Activated CD8-positive, alpha-beta memory T cell treated with anti-CD3 and anti-CD28 coated beads for 36 hours (primary cell): ENCODE results near the gene MSX1. TPM values are rescaled to one million over a fixed set of nuclear protein-coding genes. Genes with fewer than 3 reads are reported as not detected.

ENCODE experiments used
- CTCF ChIA-PET: fragments of 350-600 bp; sonication (Branson Sonifier 250); formaldehyde crosslinking; loops from one replicate; lab custom pipeline; 2021; ENCODE audit warnings: antibody characterized with exemption; lab: Charles Lee
- POLR2A ChIA-PET: fragments of 350-600 bp; sonication (Branson Sonifier 250); formaldehyde crosslinking; loops from one replicate; lab custom pipeline; 2021; ENCODE audit warnings: antibody characterized with exemption; lab: Charles Lee
- total RNA-seq, 2 experiments: library from RNA; stranded (reverse); gene quantifications; one replicate each; pipeline ENCODE4 v1.2.3, GENCODE V29; 2021

The MSX1 gene
- total RNA-seq, 2 experiments from 2014 or later, result 0.30 TPM; not detected in 1

DNA sequence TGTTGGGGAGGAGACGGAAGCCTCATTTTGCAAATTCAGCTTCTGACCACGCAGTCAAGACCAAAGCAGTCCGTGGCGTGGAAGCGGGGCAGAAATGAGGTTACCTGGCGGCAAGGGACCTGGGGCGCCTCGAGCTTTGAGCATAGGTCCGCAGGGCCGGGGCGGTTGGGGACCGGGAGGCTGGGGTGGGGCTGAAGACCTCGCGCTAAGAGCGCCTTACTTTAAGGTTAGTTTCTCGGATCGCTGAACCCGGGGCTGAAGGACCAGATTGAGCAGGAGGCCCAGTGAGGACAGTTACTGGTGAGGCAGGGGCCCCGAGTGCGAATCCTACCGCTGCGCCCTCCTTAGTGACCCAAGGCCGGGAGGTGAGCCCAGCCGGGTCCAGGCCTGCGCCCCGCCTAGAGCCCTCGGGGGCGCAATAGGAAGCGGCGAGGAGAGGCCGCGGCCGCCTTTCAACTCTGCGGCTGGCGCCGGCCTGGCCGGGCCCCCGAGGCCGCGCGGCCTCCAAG, 7.5 kb downstream of the MSX1 start:
- ChIA-PET CTCF (no interaction called here), POLR2A (no interaction called here)

DNA sequence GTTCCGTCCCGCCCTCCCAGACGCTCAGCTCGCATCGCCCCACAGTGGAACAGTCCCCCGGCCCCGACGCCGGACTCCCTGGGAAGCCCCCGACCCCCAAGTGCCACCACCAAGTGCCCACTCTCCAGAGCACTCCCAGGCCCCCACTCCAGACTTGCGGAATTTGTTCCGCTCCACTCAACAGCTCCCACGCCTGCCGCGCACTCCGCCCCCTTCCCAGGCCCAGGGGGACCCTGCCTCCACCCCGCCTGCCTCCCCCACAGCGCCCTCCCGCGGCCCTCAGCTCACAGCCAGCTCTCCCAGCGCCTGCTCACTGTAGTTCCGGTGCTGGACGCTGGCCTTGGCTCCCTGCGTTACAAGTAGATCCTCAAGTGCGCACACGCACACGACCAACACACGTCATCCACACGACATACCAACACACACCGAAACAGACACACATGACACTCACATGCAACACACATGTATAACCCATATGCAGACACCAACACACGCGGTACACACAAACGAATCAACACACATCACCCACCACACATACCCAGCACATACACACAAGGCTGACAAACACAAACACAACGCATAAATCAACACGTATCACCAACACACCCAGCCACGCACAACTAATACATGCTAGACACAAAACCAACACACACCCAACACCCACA, 8.0 kb downstream of the MSX1 start:
- CTCF ChIA-PET, result no interaction called here

DNA sequence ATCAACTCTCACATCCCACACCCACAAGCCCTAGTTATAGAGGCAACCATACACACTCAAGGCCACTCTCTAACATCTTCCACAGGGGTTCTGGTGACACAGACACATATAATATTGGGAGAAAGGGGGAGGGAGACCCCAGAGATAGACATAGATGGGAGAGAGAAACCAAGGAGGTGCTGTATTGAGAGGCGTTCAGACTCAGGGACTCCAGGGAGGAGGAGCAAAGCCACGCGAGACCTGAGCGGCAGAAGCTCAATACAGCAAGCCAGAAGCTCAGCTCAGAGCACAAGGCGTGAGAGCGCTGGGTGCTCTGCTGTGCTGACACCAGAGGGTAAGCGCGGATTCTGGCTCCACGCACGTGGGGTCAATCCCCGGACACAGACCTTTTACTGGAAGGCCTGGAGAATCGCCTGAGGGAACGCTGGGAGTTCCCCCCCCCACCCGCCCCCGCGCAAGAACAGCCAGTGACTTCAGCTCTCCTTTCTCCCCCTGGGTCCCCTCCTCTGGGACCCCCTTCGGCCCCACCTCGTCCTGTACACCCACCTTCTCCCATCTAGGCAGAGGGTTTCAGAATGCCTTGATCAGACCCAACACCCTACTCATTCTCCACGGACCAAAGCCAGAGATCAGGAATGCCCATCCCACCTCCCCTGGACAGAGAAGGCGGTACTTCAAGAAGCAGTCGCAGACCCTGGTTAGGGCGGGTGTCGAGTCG, 8.7 kb downstream of the MSX1 start:
- ChIA-PET CTCF (no interaction called here), POLR2A (no interaction called here)

More for the DNA sequence above, 8.0 kb downstream of the MSX1 start:
- POLR2A ChIA-PET, result no interaction called here

DNA sequence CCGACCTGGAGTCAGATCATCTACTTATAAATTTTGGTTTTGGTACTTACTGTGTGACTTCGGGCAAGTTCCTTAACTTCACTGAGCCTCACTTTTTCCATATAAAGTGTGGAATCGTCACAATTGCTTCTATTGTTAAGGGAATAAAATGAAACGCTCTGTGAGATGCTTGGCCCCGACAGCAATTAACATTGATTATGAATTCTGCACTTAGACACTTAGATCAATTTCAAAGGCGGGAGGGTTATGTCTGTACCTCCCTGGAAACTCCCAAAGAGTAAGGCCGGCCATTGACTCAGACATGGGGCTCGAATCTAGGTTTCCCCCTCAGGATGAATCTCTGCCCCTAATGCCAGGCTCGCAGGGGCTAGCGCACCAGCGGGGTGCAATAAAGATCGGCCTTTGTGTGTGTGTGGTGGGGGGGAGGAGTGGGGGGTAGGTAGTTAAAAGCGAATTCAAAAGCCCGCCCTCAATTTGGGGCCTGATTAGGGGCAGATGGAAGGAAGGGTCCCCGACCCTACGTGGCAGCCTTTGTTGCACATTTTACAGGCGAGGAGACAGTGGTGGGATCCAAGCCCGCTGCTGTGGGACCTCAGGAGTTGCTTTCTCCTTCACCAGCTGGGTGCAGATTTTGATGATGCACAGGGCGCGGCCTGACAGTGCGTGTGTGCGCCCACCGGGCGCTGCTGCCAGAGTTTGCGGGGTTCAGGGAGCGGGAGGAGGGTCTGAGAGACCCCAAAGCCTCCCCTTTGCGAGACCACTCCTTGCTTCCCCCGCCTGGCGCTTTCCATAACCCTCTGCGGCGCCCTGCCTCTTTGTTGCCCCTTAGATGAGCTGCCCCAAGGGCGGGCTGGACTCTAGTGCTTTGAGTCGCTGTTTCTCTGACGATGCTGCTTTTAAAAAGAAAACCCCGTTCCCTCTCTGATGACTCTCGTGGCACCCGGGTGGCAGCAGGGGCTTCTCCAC, 9.6 kb downstream of the MSX1 start:
- POLR2A ChIA-PET, result no interaction called here
- CTCF ChIA-PET, result no interaction called here

DNA sequence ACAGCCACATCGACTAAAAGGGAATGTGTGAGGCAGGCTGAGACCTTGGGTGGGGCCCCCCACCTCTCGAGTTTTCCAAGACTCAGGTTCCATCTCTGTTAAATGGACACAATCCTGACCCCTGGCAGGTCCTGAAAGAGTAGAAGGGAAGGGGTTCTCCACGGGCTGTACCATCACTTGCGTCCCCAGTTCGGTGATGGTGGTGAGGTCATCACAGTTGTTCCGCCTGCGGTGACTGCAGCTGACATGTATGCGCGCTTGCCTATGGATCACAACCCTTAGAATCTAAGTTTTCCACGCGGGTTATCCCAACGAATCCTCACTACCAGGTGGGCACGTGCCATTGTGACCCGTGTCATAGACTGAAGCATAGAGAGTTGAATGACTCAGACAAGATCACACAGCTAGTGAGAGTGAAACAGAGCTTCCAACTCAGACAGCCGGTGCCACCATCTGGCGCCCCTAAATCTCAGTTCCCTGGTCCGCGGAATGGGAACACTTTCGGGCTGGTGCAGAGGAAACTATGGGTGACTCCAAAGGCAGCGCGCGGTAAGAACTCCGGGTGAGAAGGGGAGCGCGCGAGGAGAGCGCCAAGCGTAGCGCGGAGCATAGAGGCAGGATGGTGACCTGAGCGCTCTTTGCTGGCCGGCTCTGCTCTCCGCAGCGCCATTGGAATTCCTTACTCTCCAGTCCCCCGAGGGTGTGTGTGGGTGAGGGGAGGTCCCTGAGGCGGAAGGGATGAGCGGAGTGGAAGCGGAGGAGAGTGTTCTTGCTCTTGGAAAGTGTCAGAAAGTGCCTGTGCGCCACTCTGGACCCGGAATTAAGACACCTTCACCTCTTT, 10.5 kb downstream of the MSX1 start:
- POLR2A ChIA-PET, result no interaction called here

DNA sequence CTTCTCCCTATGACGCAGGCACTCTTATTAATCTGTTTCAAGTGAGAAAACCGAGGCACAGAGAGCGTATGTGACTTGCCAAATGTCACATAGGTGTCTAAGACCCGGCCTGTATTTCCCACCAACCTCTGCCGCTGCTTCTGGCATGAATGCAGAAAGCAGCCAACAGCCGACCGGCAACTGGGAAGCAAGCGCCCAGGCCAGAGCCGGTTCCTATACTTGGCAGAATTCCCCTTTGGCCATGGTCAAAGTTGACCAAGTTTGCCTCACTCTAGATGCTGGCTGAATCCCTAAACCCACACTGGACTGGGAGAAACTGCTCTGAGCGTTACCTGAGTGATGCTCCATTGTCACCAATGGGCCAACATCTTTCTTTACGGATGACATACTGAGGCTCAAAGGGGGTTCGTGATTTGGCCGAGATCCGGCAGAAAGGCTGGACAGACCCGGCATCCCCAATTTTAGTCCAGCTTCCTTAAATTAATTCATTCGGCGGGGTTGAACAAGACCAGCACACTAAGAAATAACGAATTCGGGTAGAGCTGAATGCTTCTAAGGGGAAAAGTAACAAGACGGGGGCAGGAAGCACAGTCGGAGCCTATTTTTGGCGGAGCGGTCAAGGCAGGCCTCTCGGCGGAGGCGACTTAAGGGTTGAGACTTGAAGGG, 11.2 kb downstream of the MSX1 start:
- ChIA-PET CTCF (no interaction called here), POLR2A (no interaction called here)

More for the DNA sequence above, 10.5 kb downstream of the MSX1 start:
- CTCF ChIA-PET, result no interaction called here

DNA sequence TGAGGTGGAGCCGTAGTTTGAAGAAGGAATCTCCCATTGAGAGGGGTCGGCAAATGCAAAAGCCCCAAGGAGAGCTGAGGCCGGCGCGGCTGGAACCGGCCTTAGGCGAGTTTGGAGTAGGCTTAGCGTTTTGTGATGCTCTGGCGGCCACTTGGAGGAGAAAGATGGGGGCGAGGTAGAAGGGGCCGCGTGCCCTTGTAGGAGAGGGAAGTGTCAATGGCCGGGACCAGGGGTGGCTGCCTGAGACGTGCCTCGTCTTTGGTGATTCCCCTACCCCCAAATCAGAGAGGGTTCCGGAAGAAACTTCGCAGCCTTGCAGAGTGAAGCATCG, 11.7 kb downstream of the MSX1 start:
- ChIA-PET POLR2A (no interaction called here), CTCF (no interaction called here)

DNA sequence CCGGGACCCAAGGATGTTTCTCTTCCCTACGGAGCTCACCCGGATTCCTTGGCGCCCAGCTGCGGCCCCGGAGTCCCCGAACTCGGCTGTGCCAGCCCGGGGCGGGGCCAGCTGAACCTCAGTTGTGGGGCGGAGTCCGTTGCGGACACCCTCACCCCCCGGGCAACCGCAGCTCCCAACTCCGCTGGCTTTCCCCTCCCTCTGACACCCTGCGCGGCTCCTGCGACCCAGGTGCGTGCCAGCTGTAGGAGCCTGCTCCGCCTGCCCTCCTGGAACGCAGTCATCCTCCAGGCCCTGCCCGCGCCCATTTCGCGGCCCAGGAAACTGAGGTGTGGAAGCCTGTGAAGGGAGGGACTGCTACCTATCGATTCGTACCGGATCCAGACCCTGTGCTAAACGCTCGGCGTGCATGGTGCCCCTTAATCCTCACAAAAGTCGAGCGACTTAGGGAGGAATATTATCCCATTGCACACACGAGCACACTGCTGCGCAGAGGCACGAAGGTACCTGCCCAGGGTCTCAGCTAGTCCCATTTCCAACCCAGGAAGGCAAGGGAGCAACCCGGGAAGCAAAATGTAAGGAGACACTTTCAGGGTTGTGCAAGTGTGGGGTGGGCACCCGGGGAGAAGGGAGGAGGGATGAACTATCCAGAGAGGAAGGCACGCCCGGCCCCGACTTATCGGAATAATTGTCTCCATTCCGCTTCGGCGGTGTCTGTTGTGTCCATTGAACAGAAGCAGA, 12.3 kb downstream of the MSX1 start:
- CTCF ChIA-PET, result no interaction called here
- POLR2A ChIA-PET, result no interaction called here

DNA sequence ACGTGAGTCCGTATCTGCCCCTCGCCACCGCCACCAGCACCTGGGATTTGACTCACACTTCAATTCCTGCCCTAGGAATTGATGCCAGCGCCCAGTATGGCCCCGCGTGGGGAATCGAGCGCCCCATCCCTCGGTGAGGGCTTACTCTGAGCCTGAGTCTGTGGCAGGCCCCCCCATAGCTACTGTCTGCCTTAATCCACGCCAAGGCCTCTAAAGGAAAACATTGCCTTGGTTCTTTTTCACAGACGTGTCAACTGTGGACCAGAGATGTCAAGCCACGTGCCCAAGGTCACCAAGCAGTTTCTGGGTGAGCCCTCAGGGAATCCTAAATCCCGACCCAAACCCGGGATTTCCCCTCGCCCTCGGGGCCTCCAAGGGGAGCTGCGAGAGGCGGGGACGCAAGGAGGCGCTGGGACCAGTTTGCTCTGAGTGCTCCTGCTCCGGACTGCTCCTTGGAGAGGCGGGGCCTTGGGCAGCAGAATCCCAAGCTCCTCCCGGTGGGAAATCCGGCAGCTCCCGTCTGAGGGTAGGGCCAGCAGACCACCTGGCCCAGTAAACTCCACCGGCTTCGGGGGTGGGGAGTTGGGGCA, 12.9 kb downstream of the MSX1 start:
- ChIA-PET CTCF (interaction anchor here (0.6 kb wide), 1 partner anchor 10 kb away, joined by 3 read pairs; no protein-coding TSS in a partner anchor), POLR2A (no interaction called here)

DNA sequence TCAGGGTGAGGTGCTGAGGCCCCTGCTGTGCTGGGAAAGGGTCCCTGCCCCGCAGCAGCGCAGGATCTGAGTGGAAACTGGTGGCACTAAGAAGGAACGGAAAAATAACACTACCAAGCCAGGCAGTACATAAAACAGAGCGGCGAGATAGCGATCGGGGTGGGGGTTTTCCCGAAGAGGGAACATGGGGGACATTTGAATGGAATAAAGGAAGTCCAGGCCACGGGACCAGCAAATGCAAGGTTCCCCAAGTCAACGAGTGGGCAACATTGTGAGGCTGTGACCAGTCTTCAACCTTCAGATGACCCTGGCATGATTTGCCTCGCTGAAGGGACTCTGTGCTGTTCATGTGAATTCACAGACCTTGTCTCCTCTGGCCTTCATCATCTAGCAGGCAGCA, 13.7 kb downstream of the MSX1 start:
- POLR2A ChIA-PET, result no interaction called here
- CTCF ChIA-PET, result no interaction called here

DNA sequence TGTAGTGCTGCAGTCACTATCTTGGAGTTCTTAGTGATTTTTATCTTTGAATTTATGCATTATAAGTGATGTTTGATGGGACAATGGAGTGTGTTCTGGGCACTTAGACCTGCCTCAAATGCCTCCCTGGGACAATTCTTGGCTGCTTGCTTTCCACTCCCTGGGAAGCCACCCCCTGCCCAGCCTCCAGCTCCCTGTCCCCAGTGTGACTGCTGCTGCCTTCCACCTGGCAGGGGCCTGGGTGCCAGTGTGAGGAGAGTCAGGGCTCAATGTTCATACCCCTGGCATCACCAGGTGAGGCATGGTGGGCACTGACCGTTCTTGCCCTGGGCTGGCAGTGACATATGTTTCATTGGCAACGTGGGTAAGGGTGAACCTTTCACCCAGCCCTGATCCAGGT, 14.8 kb downstream of the MSX1 start:
- CTCF ChIA-PET, result no interaction called here
- POLR2A ChIA-PET, result no interaction called here

DNA sequence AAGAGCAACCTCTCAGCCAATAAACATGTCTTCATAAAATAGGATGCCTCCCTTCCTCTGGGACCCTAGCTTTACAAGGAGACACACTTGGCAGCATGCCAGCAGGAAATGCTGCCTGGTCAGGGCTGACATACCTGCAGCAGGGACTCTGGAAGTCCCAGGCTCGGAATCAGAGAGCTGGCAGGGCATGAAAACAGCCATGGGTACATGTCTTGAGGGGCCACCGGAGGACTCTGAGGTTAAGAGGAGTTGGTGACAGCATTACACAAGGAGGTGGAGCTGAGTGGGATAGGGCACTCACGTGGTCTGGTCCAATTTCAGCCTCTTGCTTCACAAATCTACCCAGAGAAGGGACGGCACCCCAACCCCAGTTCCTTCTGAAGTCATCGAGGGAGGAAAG, 15.7 kb downstream of the MSX1 start:
- POLR2A ChIA-PET, result no interaction called here

DNA sequence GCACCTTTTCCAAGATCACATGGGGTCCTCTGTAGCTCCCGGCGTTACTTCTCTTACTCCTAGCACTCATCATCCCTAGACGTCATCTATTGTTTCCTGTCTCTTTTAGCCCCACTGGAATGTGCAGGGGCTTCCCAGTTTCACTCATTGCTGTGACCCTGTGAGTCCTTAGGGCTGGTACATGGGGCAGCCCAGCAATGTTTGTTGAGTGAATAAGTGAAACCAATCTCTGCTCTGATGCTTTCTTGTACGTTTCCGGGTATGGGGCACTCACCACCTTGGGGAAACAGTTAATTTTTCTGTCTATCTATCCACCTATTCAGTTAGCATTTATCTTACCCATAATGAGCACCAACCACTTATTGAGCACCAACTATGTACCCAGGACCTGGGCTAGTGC, 16.1 kb downstream of the MSX1 start:
- ChIA-PET CTCF (no interaction called here), POLR2A (no interaction called here)

More for the DNA sequence above, 15.7 kb downstream of the MSX1 start:
- CTCF ChIA-PET, result no interaction called here

DNA sequence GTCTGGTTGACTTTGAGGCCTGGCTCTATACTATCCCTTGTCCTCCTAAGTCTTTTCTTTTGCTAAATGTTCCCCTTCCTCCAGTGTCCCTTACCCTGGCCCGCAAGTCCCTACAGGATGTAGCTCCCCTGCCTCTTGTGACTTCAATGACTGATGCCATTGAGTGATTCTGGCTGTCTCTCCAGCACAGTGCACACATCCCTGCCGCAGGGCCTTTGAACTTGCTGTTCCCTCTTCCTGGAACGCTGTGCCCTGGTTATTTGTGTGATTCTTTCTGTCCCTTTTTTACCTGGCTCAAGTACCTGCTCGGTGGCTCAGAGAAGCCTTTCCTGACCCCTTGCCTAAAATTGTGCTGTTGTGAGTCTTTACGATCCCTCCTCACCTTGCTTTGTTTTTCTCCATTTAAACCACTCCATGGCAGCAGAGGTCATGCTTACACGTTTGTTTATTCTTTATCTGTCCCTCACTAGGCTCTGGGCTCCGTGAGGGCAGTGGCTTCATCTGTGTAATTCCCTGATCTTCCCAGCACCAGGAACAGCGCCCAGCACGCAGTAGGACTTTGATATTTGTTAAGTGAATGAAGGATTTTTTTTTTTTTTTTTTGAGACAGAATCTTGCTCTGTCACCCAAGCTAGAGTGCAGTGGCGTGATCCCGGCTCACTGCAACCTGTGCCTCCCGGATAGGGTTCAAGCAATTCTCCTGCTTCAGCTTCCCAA, 17.6 kb downstream of the MSX1 start:
- POLR2A ChIA-PET, result no interaction called here
- CTCF ChIA-PET, result no interaction called here

DNA sequence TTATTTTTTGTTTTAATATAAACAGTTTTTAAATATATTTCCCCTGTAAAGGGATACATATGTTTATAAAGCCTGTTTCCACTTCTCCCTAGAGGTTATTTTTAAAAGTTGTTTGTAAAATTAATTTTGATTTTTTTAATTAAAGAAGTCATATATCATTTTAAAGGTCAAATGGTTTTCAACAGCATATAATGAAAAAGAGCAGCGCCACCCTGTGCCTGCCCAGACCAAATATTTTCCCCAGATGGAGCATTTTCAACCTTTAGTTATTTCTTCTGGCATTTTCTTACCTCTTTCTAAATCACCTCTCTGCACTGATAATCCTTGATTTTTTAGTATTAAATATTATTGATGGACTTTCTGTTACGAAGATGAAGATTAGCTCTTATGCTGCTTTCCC, 21.0 kb downstream of the MSX1 start:
- POLR2A ChIA-PET, result no interaction called here
- CTCF ChIA-PET, result no interaction called here

DNA sequence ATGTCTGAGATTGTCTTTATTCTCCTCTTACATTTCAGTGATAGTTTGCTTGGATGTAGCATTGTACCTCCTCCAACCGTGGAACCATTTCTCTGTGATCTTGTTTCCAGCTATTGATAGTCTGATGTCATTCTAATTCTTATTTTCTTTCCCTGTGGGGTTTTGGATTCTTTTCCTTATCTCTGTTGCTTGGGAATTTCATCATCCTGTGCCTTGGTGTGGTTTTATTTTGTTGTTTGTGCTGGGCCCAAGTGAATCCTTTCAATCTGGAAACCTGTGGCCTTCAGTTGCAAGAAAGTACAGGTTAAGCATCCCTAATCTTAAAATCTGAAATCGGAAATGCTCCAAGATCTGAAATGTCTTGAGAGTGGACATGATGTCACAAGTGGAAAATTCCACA, 22.0 kb downstream of the MSX1 start:
- POLR2A ChIA-PET, result no interaction called here
- CTCF ChIA-PET, result no interaction called here

DNA sequence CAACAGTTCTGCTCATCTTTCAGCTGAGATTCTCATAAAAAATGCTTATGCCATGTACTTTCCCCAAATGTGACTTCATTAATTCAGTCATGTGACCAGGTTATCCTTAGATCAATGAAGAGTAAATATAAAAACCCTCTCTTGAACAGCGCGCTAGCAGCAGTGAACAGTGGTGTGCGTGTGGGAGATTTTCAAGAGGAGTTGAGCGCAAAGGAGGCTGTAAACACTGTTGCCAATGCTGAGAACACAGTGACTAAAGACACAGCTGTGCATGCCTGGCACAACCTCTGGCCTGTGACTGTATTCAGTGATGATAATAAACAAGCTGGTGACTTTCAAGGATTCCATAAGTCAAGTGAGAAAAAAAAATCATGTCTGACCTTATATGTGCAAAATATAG, 25.1 kb downstream of the MSX1 start:
- POLR2A ChIA-PET, result no interaction called here
- CTCF ChIA-PET, result no interaction called here
